Upper lobe of left lung (tissue), 6 donors: Measurements from ENCODE around the gene ADAMTS8. TPM values are rescaled to one million over a fixed set of nuclear protein-coding genes. Genes with fewer than 3 reads are reported as not detected.

Experiments
- ATAC-seq, 2 donors: fragments of 200-7000 bp; cut with Tn5 transposase; one replicate each; pipeline ENCODE4 v1.9.1; 2022; ENCODE audit warnings: mild to moderate bottlenecking in 2 of 2, moderate library complexity in 2 of 2; ENCODE audit not compliant: low FRiP score in 2 of 2
- DNase-seq, 2 donors: peaks; one replicate each; pipeline ENCODE4 v3.0.0-alpha.2; 2019 to 2020
- H3K27ac ChIP-seq, 4 donors: fragments of 200-600 bp; sonication (generic); one replicate each; pipeline ENCODE4 v1.5.1; 2016 to 2019
- H3K27me3 ChIP-seq, 4 donors: fragments of 200-600 bp; sonication (generic); one replicate each; pipeline ENCODE4 v1.5.1; 2017 to 2019
- H3K36me3 ChIP-seq, 4 donors: fragments of 200-600 bp; sonication (generic); one replicate each; pipeline ENCODE4 v1.5.1; 2016 to 2019
- H3K4me1 ChIP-seq, 4 donors: fragments of 200-600 bp; sonication (generic); one replicate each; pipeline ENCODE4 v1.5.1; 2018 to 2019
- H3K4me3 ChIP-seq, 4 donors: fragments of 200-600 bp; sonication (generic); one replicate each; pipeline ENCODE4 v1.5.1; 2017 to 2019; ENCODE audit warnings: mild to moderate bottlenecking in 2 of 4, moderate library complexity in 1 of 4
- H3K9me3 ChIP-seq, 4 donors: fragments of 200-600 bp; sonication (generic); one replicate each; pipeline ENCODE4 v1.5.1; 2018 to 2019
- EP300 ChIP-seq, 4 donors: sonication (generic); formaldehyde crosslinking; IDR thresholded peaks; one replicate each; pipeline ENCODE4 v1.5.1; 2017; ENCODE audit warnings: antibody characterized with exemption in 4 of 4, control low read depth in 2 of 4
- POLR2A ChIP-seq, 4 donors: fragments of 450-650 bp; IDR thresholded peaks; one replicate each; pipeline ENCODE4 v1.5.1; 2016 to 2017; ENCODE audit warnings: antibody characterized with exemption in 4 of 4, mild to moderate bottlenecking in 2 of 4
- POLR2AphosphoS5 ChIP-seq, 2 donors: sonication (generic); formaldehyde crosslinking; IDR thresholded peaks; one replicate each; pipeline ENCODE4 v1.5.1; 2017; ENCODE audit warnings: antibody characterized with exemption in 2 of 2
- WGBS, 2 donors: methylation state at CpG; one replicate each; pipeline ENCODE4 v1.1.5; 2017 to 2018; 5-methylcytosine and 5-hydroxymethylcytosine counted together
- total RNA-seq, 6 donors: library from RNA; depleted of rRNA in 4 of 6; stranded (reverse); fragments of >200 nt in 4 of 6; gene quantifications; one replicate each; pipeline versions ENCODE4 v1.1.0 to v1.2.1, GENCODE V29; 2016 to 2021
- TF ChIP-seq, protein P1 (sequence below), 6 experiments: fragments of 450-650 bp in 4 of 6; fragments of 200-600 bp in 2 of 6; sonication (generic) in 2 of 6; IDR thresholded peaks; one replicate each; pipeline ENCODE4 v1.5.1; 2016 to 2019; ENCODE audit warnings: antibody characterized with exemption in 6 of 6
- donor health status: DM: no; HTN: no; CAD: no; lungs with moderate emphysema.
- donor health status: DM: no; HTN: yes; CAD: no; lungs with severe emphysema.

The ADAMTS8 gene
- total RNA-seq, 6 donors from 2014 or later = 13.0 to 52.3 (median 21.5) TPM

DNA sequence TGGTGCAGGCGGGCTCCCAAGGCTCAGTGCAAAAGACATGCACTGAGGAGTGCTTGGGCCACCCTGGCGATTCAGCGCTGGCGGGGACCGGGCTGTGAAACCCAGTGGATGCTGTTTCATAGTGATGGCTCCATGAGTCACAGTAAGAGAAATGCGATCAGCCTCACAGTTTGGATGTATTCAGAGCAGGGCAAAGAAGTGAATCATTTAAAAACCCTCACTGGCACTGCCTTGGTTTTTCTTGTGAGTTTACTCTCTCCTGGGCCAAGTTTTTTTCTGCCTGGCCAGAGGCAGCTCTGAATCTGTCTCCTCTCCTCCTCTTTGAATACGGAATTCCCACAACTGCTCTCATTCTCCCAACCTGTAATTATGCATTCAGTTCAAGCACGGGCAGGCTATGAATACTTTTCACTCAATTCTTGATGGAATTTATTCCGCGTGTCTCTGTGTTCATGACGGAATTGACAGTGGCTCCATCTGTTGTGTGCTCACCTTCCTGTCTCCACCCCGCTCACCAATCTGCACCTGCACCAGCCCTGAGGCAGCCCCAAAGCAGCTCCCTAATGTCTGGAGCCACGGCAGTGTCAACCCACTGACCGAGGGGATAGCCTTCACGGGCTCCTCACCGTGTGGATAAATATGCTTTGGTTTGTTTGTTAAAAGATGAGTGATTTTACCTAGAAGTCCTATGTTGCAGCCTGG, 14.9 kb downstream of the ADAMTS8 start:
- peak in 1 of 2 donors; percentile 38 for DNase-seq
- Histone ChIP-seq H3K36me3 (no peaks in the 10 kb centered on the region), H3K4me3 (no peak overlapping the region), H3K27me3 (no peaks in the 10 kb centered on the region), H3K4me1 (peaks cover 0 to 4% (median 2%) of the 10 kb centered on the region in 4 donors), H3K27ac (no peak overlapping the region), H3K9me3 (no peaks in the 10 kb centered on the region)
- TF ChIP-seq, protein P1, sequence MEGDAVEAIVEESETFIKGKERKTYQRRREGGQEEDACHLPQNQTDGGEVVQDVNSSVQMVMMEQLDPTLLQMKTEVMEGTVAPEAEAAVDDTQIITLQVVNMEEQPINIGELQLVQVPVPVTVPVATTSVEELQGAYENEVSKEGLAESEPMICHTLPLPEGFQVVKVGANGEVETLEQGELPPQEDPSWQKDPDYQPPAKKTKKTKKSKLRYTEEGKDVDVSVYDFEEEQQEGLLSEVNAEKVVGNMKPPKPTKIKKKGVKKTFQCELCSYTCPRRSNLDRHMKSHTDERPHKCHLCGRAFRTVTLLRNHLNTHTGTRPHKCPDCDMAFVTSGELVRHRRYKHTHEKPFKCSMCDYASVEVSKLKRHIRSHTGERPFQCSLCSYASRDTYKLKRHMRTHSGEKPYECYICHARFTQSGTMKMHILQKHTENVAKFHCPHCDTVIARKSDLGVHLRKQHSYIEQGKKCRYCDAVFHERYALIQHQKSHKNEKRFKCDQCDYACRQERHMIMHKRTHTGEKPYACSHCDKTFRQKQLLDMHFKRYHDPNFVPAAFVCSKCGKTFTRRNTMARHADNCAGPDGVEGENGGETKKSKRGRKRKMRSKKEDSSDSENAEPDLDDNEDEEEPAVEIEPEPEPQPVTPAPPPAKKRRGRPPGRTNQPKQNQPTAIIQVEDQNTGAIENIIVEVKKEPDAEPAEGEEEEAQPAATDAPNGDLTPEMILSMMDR (IDR thresholded peaks at IDR 0.05) = no peak
- TF ChIP-seq POLR2AphosphoS5 (IDR thresholded peaks at IDR 0.05) = no peak
- no peak for TF ChIP-seq POLR2A (IDR thresholded peaks at IDR 0.05)
- TF ChIP-seq EP300 (IDR thresholded peaks at IDR 0.05) = no peak
- ATAC-seq = no peak
- WGBS, 2 donors = 90 to 92% methylated on average over 15 to 16 of the region's 16 CpGs

DNA sequence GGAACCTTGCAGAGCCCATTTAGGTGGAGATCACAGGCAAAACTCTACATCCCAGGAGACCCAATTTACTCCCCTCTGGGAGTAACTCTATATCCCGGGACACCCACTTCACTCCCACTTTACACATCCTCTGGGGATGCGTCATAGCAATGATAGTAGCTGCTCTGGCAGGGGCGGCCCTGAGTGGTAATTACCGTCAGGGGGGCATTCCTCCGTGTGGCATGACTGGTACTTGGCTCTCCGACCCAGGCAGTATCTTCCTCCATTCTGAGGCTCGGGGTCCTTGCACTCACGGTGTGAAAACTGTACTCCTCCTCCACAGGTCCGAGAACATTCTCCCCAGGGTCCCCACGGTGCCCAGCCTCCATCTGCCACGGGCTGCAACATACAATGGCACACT, 17.2 kb downstream of the ADAMTS8 start:
- Histone ChIP-seq H3K4me1 (no peaks in the 10 kb centered on the region), H3K27ac (no peak overlapping the region), H3K9me3 (no peaks in the 10 kb centered on the region), H3K36me3 (no peaks in the 10 kb centered on the region), H3K4me3 (no peak overlapping the region), H3K27me3 (no peaks in the 10 kb centered on the region)
- TF ChIP-seq EP300 (IDR thresholded peaks at IDR 0.05) (no peak), POLR2A (IDR thresholded peaks at IDR 0.05) (no peak), POLR2AphosphoS5 (IDR thresholded peaks at IDR 0.05) (no peak)
- TF ChIP-seq, protein P1 (IDR thresholded peaks at IDR 0.05) = no peak
- ATAC-seq (no peak), DNase-seq (no peak)
- 80 to 85% methylated on average over 11 of the region's 11 CpGs for WGBS, 2 donors

DNA sequence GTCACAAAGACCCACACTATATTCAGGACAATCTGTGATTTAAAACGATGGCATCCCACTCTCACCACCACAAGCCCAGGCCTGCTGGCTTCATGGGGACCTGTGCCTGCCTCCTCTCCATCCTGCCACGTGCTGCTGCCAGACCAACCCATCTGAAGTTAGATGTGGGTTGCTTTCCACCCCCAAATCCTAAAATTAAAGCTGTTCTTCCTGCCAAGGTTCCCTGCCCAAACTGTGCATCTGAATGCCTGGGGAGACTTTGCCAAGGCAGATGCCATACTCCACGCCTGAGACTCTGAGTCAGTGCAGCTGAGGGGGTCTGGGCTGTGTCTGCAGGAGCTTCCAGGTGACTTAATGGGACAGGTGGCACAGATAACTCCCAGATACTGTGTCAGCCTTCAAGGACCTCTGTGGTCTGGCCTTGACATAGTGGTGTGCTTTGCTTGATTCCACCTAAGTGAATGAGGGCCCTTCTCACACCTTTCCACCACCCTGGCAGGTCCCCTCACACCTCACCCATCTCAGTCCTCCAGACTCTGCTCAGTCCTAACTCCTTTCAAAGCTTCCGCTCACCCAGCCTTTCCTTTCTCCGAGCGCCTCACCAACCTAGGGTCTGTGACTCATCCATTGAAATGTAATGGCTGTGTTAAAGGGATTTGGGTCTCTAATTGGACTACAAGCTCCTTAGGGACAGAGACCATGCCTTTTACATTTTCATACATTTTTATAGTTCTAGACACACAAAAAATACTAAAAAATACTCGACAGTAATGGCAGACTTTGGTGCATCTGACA, 18.6 kb downstream of the ADAMTS8 start:
- H3K27ac ChIP-seq = peak overlapping the region in 1 of 4 donors; percentile 11
- ATAC-seq (no peak), DNase-seq (no peak)
- no peaks in the 10 kb centered on the region for H3K4me1 ChIP-seq
- 78 to 95% methylated on average over 7 of the region's 7 CpGs for WGBS, 2 donors
- peaks cover 0 to 3% (median 0%) of the 10 kb centered on the region in 4 donors for H3K36me3 ChIP-seq
- no peaks in the 10 kb centered on the region for H3K9me3 ChIP-seq
- H3K27me3 ChIP-seq = no peaks in the 10 kb centered on the region
- TF ChIP-seq EP300 (IDR thresholded peaks at IDR 0.05) (no peak), POLR2AphosphoS5 (IDR thresholded peaks at IDR 0.05) (no peak), POLR2A (IDR thresholded peaks at IDR 0.05) (no peak)
- TF ChIP-seq, protein P1 (IDR thresholded peaks at IDR 0.05) = no peak
- no peak overlapping the region for H3K4me3 ChIP-seq

DNA sequence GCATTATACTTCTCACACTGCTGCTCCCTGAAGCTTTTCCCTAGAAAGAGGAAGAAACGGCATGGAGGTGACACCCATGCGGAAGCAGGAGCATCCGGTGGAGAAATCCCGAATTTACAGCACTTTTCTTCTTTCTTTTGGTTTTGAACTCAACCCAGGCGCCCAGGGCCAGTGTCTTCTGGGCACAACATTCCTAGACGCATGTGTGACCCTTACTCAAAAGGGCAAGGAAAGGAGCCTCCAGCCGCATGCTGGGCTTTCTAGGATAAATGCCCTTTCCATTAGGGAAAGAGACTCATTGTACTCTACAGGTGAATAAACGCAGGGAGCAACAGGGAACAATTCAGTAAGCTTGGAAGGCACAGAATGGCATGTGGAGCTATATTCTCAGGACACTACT, 19.5 kb downstream of the ADAMTS8 start:
- no peak for DNase-seq
- Histone ChIP-seq H3K36me3 (peaks cover 0 to 3% (median 0%) of the 10 kb centered on the region in 4 donors), H3K4me1 (no peaks in the 10 kb centered on the region), H3K27me3 (no peaks in the 10 kb centered on the region), H3K9me3 (no peaks in the 10 kb centered on the region), H3K27ac (peak overlapping the region in 3 of 4 donors; percentile 0 to 64 (median 16)), H3K4me3 (no peak overlapping the region)
- TF ChIP-seq EP300 (IDR thresholded peaks at IDR 0.05) (no peak), POLR2AphosphoS5 (IDR thresholded peaks at IDR 0.05) (no peak), POLR2A (IDR thresholded peaks at IDR 0.05) (no peak)
- TF ChIP-seq, protein P1 (IDR thresholded peaks at IDR 0.05) = no peak
- 76 to 81% methylated on average over 8 of the region's 8 CpGs for WGBS, 2 donors
- ATAC-seq = no peak
